C4-2B (cell line): Measurements from ENCODE around the gene PEMT.

ENCODE experiments used
- CTCF ChIP-seq: fragments of 450-650 bp; conservative IDR thresholded peaks from 2 replicates; pipeline ENCODE4 v1.5.1; 2017; ENCODE audit warnings: mild to moderate bottlenecking
- ZFX ChIP-seq: fragments of 450-650 bp; IDR thresholded peaks from 2 replicates; pipeline ENCODE4 v1.6.1; 2017

- TF ChIP-seq CTCF: no peak
- TF ChIP-seq ZFX: no peak
Measured at GRCh38 chr17:17531156-17531555, 60.4 kb downstream of the PEMT start.
